Activated CD4-positive, alpha-beta memory T cell treated with anti-CD3 and anti-CD28 coated beads for 36 hours (primary cell): Measurements from ENCODE around the gene SOX2. TPM values are rescaled to one million over a fixed set of nuclear protein-coding genes. Genes with fewer than 3 reads are reported as not detected.

Source experiments
- CTCF ChIA-PET: fragments of 350-600 bp; sonication (Branson Sonifier 250); formaldehyde crosslinking; loops from one replicate; lab custom pipeline; 2021; ENCODE audit warnings: antibody characterized with exemption, inconsistent platforms; lab: Charles Lee
- POLR2A ChIA-PET: fragments of 350-600 bp; sonication (Branson Sonifier 250); formaldehyde crosslinking; loops from one replicate; lab custom pipeline; 2021; ENCODE audit warnings: antibody characterized with exemption; lab: Charles Lee
- DNase-seq: peaks from one replicate; pipeline ENCODE4 v3.0.0-alpha.2; 2020
- H3K27ac Mint-ChIP-seq: one replicate; pipeline ENCODE4 v1.8.0; 2021; ENCODE audit warnings: mixed read lengths
- H3K27me3 Mint-ChIP-seq: one replicate; pipeline ENCODE4 v1.8.0; 2021; ENCODE audit warnings: mixed read lengths
- H3K36me3 Mint-ChIP-seq: one replicate; pipeline ENCODE4 v1.8.0; 2021; ENCODE audit warnings: mixed read lengths
- H3K4me1 Mint-ChIP-seq: one replicate; pipeline ENCODE4 v1.8.0; 2021; ENCODE audit warnings: low read depth, mixed read lengths
- H3K4me3 Mint-ChIP-seq: one replicate; pipeline ENCODE4 v1.8.0; 2021; ENCODE audit warnings: mild to moderate bottlenecking, mixed read lengths
- H3K9me3 Mint-ChIP-seq: one replicate; pipeline ENCODE4 v1.8.0; 2021; ENCODE audit warnings: mixed read lengths
- intact Hi-C: fragments of 100-400 bp; cut with micrococcal nuclease; formaldehyde crosslinking; loops from one replicate; pipeline ENCODE4 v1.15.1; 2023
- total RNA-seq, 2 experiments: library from RNA; stranded (reverse); gene quantifications; one replicate each; pipeline ENCODE4 v1.2.3, GENCODE V29; 2021

The SOX2 gene
- not detected for total RNA-seq

- CTCF ChIA-PET = interaction anchor here (2.0 kb wide), 1 partner anchor 10 kb away, joined by 5 read pairs; no protein-coding TSS in a partner anchor
- POLR2A ChIA-PET = no interaction called here
- Mint-ChIP-seq H3K27ac (no peak within 1 kb of the TSS), H3K27me3 (peaks cover 57% of the 10 kb centered on the region), H3K36me3 (peaks cover 10% of the 10 kb centered on the region), H3K4me1 (peaks cover 9% of the 10 kb centered on the region), H3K9me3 (peaks cover 4% of the 10 kb centered on the region), H3K4me3 (peak within 1 kb of the TSS; percentile 29)
- intact Hi-C loops = loop anchor here (1.0 to 10.0 kb wide), 3 partner anchors 11 to 1083 kb away; partner anchors contain the start of gene ATP11B
- DNase-seq = peak; percentile 33
Observed at GRCh38 chr3:181711325-181712135, at the start of gene SOX2. SOX2 (plus strand) TSS chr3:181711925; CDS start chr3:181712361, 436 bp downstream.

- Mint-ChIP-seq H3K27me3 (peaks cover 8% of the 10 kb centered on the region), H3K4me1 (no peaks in the 10 kb centered on the region), H3K9me3 (peaks cover 2% of the 10 kb centered on the region), H3K36me3 (no peaks in the 10 kb centered on the region), H3K4me3 (no peak overlapping the region), H3K27ac (no peak overlapping the region)
- DNase-seq = no peak
- intact Hi-C loops = no loop called here
- POLR2A ChIA-PET = no interaction called here
- CTCF ChIA-PET = no interaction called here
Observed at GRCh38 chr3:181683563-181683962, 28.2 kb upstream of the SOX2 start.

GRCh38 chr3:181687190-181687589 lies 24.5 kb upstream of the SOX2 start:
- POLR2A ChIA-PET = no interaction called here
- H3K27me3 Mint-ChIP-seq = peaks cover 8% of the 10 kb centered on the region
- intact Hi-C loops = no loop called here
- CTCF ChIA-PET = no interaction called here
- no peak overlapping the region for H3K4me3 Mint-ChIP-seq
- H3K27ac Mint-ChIP-seq = no peak overlapping the region
- no peaks in the 10 kb centered on the region for H3K9me3 Mint-ChIP-seq
- H3K4me1 Mint-ChIP-seq = no peaks in the 10 kb centered on the region
- DNase-seq = no peak
- no peaks in the 10 kb centered on the region for H3K36me3 Mint-ChIP-seq

GRCh38 chr3:181687731-181688130 lies 24.0 kb upstream of the SOX2 start:
- Mint-ChIP-seq H3K4me1 (no peaks in the 10 kb centered on the region), H3K9me3 (no peaks in the 10 kb centered on the region), H3K4me3 (no peak overlapping the region), H3K27ac (no peak overlapping the region), H3K27me3 (peaks cover 8% of the 10 kb centered on the region), H3K36me3 (no peaks in the 10 kb centered on the region)
- POLR2A ChIA-PET = no interaction called here
- intact Hi-C loops = no loop called here
- DNase-seq = no peak
- CTCF ChIA-PET = no interaction called here

- no peak overlapping the region for H3K4me3 Mint-ChIP-seq
- no peak overlapping the region for H3K27ac Mint-ChIP-seq
- intact Hi-C loops = no loop called here
- POLR2A ChIA-PET = no interaction called here
- no peak for DNase-seq
- CTCF ChIA-PET = interaction anchor here (1.8 kb wide), 1 partner anchor 11 kb away, joined by 10 read pairs; no protein-coding TSS in a partner anchor
- H3K36me3 Mint-ChIP-seq = no peaks in the 10 kb centered on the region
- peaks cover 12% of the 10 kb centered on the region for H3K27me3 Mint-ChIP-seq
- no peaks in the 10 kb centered on the region for H3K4me1 Mint-ChIP-seq
- H3K9me3 Mint-ChIP-seq = no peaks in the 10 kb centered on the region
Observed at GRCh38 chr3:181689546-181689945, 22.2 kb upstream of the SOX2 start.

- Mint-ChIP-seq H3K36me3 (peaks cover 3% of the 10 kb centered on the region), H3K27me3 (peaks cover 17% of the 10 kb centered on the region), H3K4me1 (peaks cover 4% of the 10 kb centered on the region), H3K4me3 (no peak overlapping the region), H3K27ac (no peak overlapping the region), H3K9me3 (no peaks in the 10 kb centered on the region)
- CTCF ChIA-PET = interaction anchor here (0.7 kb wide), 1 partner anchor 888 kb away, joined by 3 read pairs; no protein-coding TSS in a partner anchor
- POLR2A ChIA-PET = no interaction called here
- intact Hi-C loops = no loop called here
- no peak for DNase-seq
Observed at GRCh38 chr3:181690769-181691168, 21.0 kb upstream of the SOX2 start.

- Mint-ChIP-seq H3K4me3 (no peak overlapping the region), H3K36me3 (peaks cover 3% of the 10 kb centered on the region), H3K9me3 (no peaks in the 10 kb centered on the region), H3K27me3 (peaks cover 26% of the 10 kb centered on the region), H3K27ac (no peak overlapping the region), H3K4me1 (peaks cover 12% of the 10 kb centered on the region)
- intact Hi-C loops = no loop called here
- DNase-seq = no peak
- POLR2A ChIA-PET = no interaction called here
- CTCF ChIA-PET = no interaction called here
Observed at GRCh38 chr3:181691901-181692300, 19.8 kb upstream of the SOX2 start.

GRCh38 chr3:181692311-181693145 lies 19.2 kb upstream of the SOX2 start:
- intact Hi-C loops = no loop called here
- no peaks in the 10 kb centered on the region for H3K9me3 Mint-ChIP-seq

GRCh38 chr3:181693280-181693679 lies 18.4 kb upstream of the SOX2 start:
- Mint-ChIP-seq H3K9me3 (no peaks in the 10 kb centered on the region), H3K4me1 (peaks cover 12% of the 10 kb centered on the region), H3K36me3 (peaks cover 3% of the 10 kb centered on the region), H3K27ac (no peak overlapping the region), H3K27me3 (peaks cover 34% of the 10 kb centered on the region), H3K4me3 (no peak overlapping the region)
- ChIA-PET POLR2A (no interaction called here), CTCF (no interaction called here)
- DNase-seq = no peak
- intact Hi-C loops = no loop called here

More at GRCh38 chr3:181692311-181693145, 19.2 kb upstream of the SOX2 start:
- DNase-seq = no peak
- Mint-ChIP-seq H3K27me3 (peaks cover 28% of the 10 kb centered on the region), H3K36me3 (peaks cover 3% of the 10 kb centered on the region), H3K4me1 (peaks cover 12% of the 10 kb centered on the region), H3K4me3 (no peak overlapping the region), H3K27ac (no peak overlapping the region)
- ChIA-PET CTCF (no interaction called here), POLR2A (no interaction called here)

GRCh38 chr3:181694805-181695660 lies 16.7 kb upstream of the SOX2 start:
- Mint-ChIP-seq H3K4me1 (peaks cover 13% of the 10 kb centered on the region), H3K36me3 (peaks cover 3% of the 10 kb centered on the region), H3K27ac (no peak overlapping the region), H3K4me3 (no peak overlapping the region), H3K27me3 (peaks cover 48% of the 10 kb centered on the region), H3K9me3 (no peaks in the 10 kb centered on the region)
- no peak for DNase-seq
- intact Hi-C loops = no loop called here
- ChIA-PET CTCF (no interaction called here), POLR2A (no interaction called here)

GRCh38 chr3:181695661-181696491 lies 15.8 kb upstream of the SOX2 start:
- Mint-ChIP-seq H3K27ac (no peak overlapping the region), H3K27me3 (peaks cover 56% of the 10 kb centered on the region), H3K9me3 (no peaks in the 10 kb centered on the region), H3K36me3 (peaks cover 3% of the 10 kb centered on the region), H3K4me1 (peaks cover 21% of the 10 kb centered on the region), H3K4me3 (no peak overlapping the region)
- ChIA-PET POLR2A (no interaction called here), CTCF (no interaction called here)
- intact Hi-C loops = no loop called here
- DNase-seq = no peak
